Karpas-422 (cell line): ENCODE data around the gene PIEZO1. TPM values are rescaled to one million over a fixed set of nuclear protein-coding genes. Genes with fewer than 3 reads are reported as not detected.

Source experiments
- DNase-seq: peaks from one replicate; pipeline ENCODE4 v3.0.0-alpha.2; 2015
- H2AFZ ChIP-seq: fragments of 200-600 bp; sonication (generic); 2 replicates; pipeline ENCODE4 v1.6.1; 2014; ENCODE audit warnings: antibody characterized with exemption, low read length, mixed read lengths
- H3K27ac ChIP-seq: fragments of 200-600 bp; sonication (generic); 2 replicates; pipeline ENCODE4 v1.5.1; 2014; ENCODE audit warnings: mild to moderate bottlenecking, low read length, moderate library complexity
- H3K27me3 ChIP-seq: fragments of 200-600 bp; sonication (generic); 2 replicates; pipeline ENCODE4 v1.6.1; 2014; ENCODE audit warnings: low read length, mixed read lengths
- H3K36me3 ChIP-seq: fragments of 200-600 bp; sonication (generic); 2 replicates; pipeline ENCODE4 v1.6.1; 2014; ENCODE audit warnings: low read length, mixed read lengths; ENCODE audit not compliant: insufficient read depth
- H3K4me1 ChIP-seq: fragments of 200-600 bp; sonication (generic); 2 replicates; pipeline ENCODE4 v1.6.1; 2014; ENCODE audit warnings: mild to moderate bottlenecking, low read length, mixed read lengths
- H3K4me2 ChIP-seq: fragments of 200-600 bp; sonication (generic); 2 replicates; pipeline ENCODE4 v1.6.1; 2014; ENCODE audit warnings: low read length, low read depth, mild to moderate bottlenecking; ENCODE audit not compliant: poor library complexity, severe bottlenecking
- H3K4me3 ChIP-seq: fragments of 200-600 bp; sonication (generic); 2 replicates; pipeline ENCODE4 v1.5.1; 2014; ENCODE audit warnings: mild to moderate bottlenecking, antibody characterized with exemption, low read length, mixed read lengths
- H3K79me2 ChIP-seq: fragments of 200-600 bp; sonication (generic); 2 replicates; pipeline ENCODE4 v1.6.1; 2014; ENCODE audit warnings: mild to moderate bottlenecking, low read length, mixed read lengths
- H3K9ac ChIP-seq: fragments of 200-600 bp; sonication (generic); 2 replicates; pipeline ENCODE4 v1.6.0; 2014; ENCODE audit warnings: low read length
- H3K9me2 ChIP-seq: fragments of 200-600 bp; sonication (generic), shearing (Covaris generic); replicated peaks from 2 replicates; pipeline ENCODE4 v1.6.0; 2014; ENCODE audit warnings: mild to moderate bottlenecking, low read length, moderate library complexity; ENCODE audit not compliant: insufficient read depth
- H3K9me3 ChIP-seq: fragments of 300-700, 200-600 bp; sonication (generic); 2 replicates; pipeline ENCODE4 v1.6.1; 2014; ENCODE audit warnings: low read length, mixed read lengths
- H4K20me1 ChIP-seq: fragments of 200-600 bp; sonication (generic); 2 replicates; pipeline ENCODE4 v1.6.1; 2014; ENCODE audit warnings: mild to moderate bottlenecking, antibody characterized with exemption, low read length, low read depth; ENCODE audit not compliant: insufficient read depth
- total RNA-seq: library from RNA; depleted of rRNA; stranded (reverse); fragments of >200 nt; shearing (Covaris generic); gene quantifications from 2 replicates; pipeline ENCODE4 v1.2.3, GENCODE V29; 2014; ENCODE audit warnings: low replicate concordance

PIEZO1 gene
- total RNA-seq, 1 experiment from 2014 or later, result 1.8 TPM

- Histone ChIP-seq H3K27me3 (no peaks in the 10 kb centered on the region), H2AFZ (no peak overlapping the region), H3K4me1 (0 out of 2 replicates have a peak, but pooled peaks cover 5% of the 10 kb centered on the region), H3K9ac (no peak overlapping the region), H3K9me3 (no peaks in the 10 kb centered on the region), H3K4me3 (no peak overlapping the region), H3K4me2 (no peak overlapping the region), H3K9me2 (no peaks in the 10 kb centered on the region), H3K36me3 (no peaks in the 10 kb centered on the region), H3K79me2 (no peaks in the 10 kb centered on the region), H4K20me1 (no peaks in the 10 kb centered on the region), H3K27ac (no peak overlapping the region)
- peak; percentile 72 for DNase-seq
These were observed 29.9 kb downstream of the PIEZO1 start for GRCh38 chr16:88754912-88755744.

DNA sequence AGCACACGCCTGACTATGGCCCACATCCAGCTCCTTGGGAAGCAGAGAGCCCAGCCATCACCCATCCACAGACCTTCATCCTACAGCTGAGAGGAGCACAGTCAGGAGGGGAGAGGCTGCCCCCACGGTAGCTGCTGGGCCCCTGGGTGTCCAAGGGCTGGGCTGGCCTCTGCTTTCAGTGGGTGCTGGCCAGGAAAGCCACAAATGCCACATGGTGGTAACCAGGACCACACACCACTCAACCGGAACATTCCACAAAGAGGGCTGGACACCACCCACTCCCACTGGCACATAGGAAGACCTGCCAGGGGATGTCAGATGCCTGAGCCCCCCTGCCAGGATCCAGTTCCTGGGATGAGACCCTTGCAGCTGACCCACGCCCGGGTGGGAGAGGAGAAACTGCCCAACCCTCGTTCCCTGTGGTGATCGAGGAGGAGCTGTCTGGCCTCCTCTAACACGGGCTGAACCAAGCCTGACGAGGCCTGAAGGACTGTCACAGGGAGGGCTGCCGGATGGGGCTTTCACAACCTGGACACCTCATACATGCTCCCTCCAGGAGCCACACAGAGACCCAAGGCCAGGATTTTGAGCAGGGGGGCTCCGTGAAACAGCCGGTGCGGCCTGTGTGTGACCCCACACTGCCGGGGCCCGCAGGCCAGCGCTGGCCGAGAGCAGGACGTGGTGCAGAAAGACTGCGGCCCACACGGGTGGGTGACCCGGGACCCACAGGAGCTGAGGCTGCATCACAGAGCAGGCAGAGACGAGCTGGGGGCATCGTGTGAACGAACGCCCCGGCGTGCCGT, 30.7 kb downstream of the PIEZO1 start:
- 0 out of 2 replicates have a peak, but pooled peaks cover 2% of the 10 kb centered on the region for H3K4me1 ChIP-seq
- H2AFZ ChIP-seq, result no peak overlapping the region
- no peak overlapping the region for H3K4me3 ChIP-seq
- no peaks in the 10 kb centered on the region for H3K9me3 ChIP-seq
- H3K4me2 ChIP-seq, result no peak overlapping the region
- H3K79me2 ChIP-seq, result no peaks in the 10 kb centered on the region
- no peak for DNase-seq
- H3K9ac ChIP-seq, result no peak overlapping the region
- H3K9me2 ChIP-seq, result no peaks in the 10 kb centered on the region
- H4K20me1 ChIP-seq, result no peaks in the 10 kb centered on the region
- H3K36me3 ChIP-seq, result no peaks in the 10 kb centered on the region
- H3K27me3 ChIP-seq, result no peaks in the 10 kb centered on the region
- H3K27ac ChIP-seq, result no peak overlapping the region

GRCh38 chr16:88753602-88754001, 31.4 kb downstream of the PIEZO1 start:
- Histone ChIP-seq H3K9me2 (no peaks in the 10 kb centered on the region), H3K9ac (no peak overlapping the region), H3K27me3 (no peaks in the 10 kb centered on the region), H3K4me1 (no peaks in the 10 kb centered on the region), H3K9me3 (no peaks in the 10 kb centered on the region), H4K20me1 (no peaks in the 10 kb centered on the region), H2AFZ (no peak overlapping the region), H3K4me2 (no peak overlapping the region), H3K27ac (no peak overlapping the region), H3K36me3 (no peaks in the 10 kb centered on the region), H3K4me3 (no peak overlapping the region), H3K79me2 (no peaks in the 10 kb centered on the region)
- DNase-seq, result no peak

GRCh38 chr16:88753191-88753590, 31.8 kb downstream of the PIEZO1 start:
- Histone ChIP-seq H3K4me2 (no peak overlapping the region), H4K20me1 (no peaks in the 10 kb centered on the region), H2AFZ (no peak overlapping the region), H3K36me3 (no peaks in the 10 kb centered on the region), H3K27ac (no peak overlapping the region), H3K79me2 (no peaks in the 10 kb centered on the region), H3K9ac (no peak overlapping the region), H3K27me3 (no peaks in the 10 kb centered on the region), H3K9me2 (no peaks in the 10 kb centered on the region), H3K4me3 (no peak overlapping the region), H3K4me1 (no peaks in the 10 kb centered on the region), H3K9me3 (no peaks in the 10 kb centered on the region)
- DNase-seq, result no peak

DNA sequence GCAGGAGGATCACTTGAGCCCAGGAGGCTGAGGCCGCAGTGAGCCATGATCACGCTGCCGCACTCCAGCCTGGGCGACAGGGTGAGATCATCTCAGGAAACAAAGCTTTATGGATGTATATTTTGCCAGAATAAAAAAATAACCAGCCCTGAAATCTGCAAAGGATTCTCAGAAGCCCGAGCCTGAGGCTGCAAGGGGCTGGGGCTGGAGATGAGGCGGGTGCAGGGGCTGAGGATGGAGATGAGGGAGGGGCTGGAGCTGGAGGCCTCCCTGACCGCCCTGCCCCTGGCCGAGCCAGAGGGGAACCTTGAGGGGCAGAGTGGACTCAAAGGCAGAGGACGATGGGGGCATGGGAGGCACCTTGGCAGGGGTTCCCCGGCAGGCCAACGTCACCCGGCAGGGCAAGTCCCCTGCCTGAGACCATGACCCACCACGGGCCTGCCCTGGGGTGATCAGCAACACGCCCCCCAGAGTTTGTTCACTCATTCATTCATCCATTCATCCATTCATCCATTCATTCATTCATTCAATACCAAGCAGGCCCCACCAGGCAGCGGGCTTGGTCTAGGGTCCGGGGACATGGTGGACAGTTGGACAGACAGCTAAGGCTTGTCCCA, 32.5 kb downstream of the PIEZO1 start:
- no peaks in the 10 kb centered on the region for H3K36me3 ChIP-seq
- H4K20me1 ChIP-seq, result no peaks in the 10 kb centered on the region
- H3K79me2 ChIP-seq, result no peaks in the 10 kb centered on the region
- H3K4me3 ChIP-seq, result no peak overlapping the region
- H3K9me2 ChIP-seq, result no peaks in the 10 kb centered on the region
- no peak for DNase-seq
- no peaks in the 10 kb centered on the region for H3K27me3 ChIP-seq
- H2AFZ ChIP-seq, result no peak overlapping the region
- no peak overlapping the region for H3K27ac ChIP-seq
- no peaks in the 10 kb centered on the region for H3K9me3 ChIP-seq
- H3K9ac ChIP-seq, result no peak overlapping the region
- no peaks in the 10 kb centered on the region for H3K4me1 ChIP-seq
- H3K4me2 ChIP-seq, result no peak overlapping the region

- no peak overlapping the region for H2AFZ ChIP-seq
- H3K36me3 ChIP-seq, result no peaks in the 10 kb centered on the region
- H3K4me1 ChIP-seq, result peaks cover 4% of the 10 kb centered on the region
- H3K9me2 ChIP-seq, result no peaks in the 10 kb centered on the region
- no peaks in the 10 kb centered on the region for H3K79me2 ChIP-seq
- H3K27me3 ChIP-seq, result no peaks in the 10 kb centered on the region
- H3K9ac ChIP-seq, result no peak overlapping the region
- DNase-seq, result no peak
- no peaks in the 10 kb centered on the region for H3K9me3 ChIP-seq
- no peak overlapping the region for H3K27ac ChIP-seq
- no peak overlapping the region for H3K4me2 ChIP-seq
- no peaks in the 10 kb centered on the region for H4K20me1 ChIP-seq
- H3K4me3 ChIP-seq, result no peak overlapping the region
These were observed 34.2 kb downstream of the PIEZO1 start for GRCh38 chr16:88750854-88751253.

DNA sequence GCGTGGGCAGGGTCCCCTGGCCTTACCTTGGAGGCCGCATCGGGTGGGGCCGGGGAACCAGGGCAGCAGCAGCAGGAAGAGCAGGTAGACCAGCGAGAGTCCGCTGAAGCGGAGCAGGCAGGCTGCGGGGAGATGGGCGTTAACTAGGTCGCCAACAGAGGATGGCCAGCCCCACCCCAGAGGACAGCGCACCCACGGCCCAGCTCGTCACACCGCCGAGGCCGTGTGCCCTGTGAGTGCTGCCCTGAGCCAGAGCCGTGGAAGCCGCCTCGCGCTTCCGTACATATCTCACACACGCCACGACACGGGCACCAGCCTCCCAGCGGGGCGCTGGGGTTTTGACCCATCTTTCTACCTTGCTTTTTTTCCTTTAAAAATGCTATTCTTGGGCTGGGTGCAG, 35.7 kb downstream of the PIEZO1 start:
- Histone ChIP-seq H3K4me1 (peaks cover 17% of the 10 kb centered on the region), H2AFZ (no peak overlapping the region), H3K27ac (no peak overlapping the region), H3K4me2 (no peak overlapping the region), H3K9me3 (no peaks in the 10 kb centered on the region), H3K9me2 (no peaks in the 10 kb centered on the region), H4K20me1 (no peaks in the 10 kb centered on the region), H3K9ac (no peak overlapping the region), H3K79me2 (no peaks in the 10 kb centered on the region), H3K27me3 (no peaks in the 10 kb centered on the region), H3K4me3 (no peak overlapping the region), H3K36me3 (no peaks in the 10 kb centered on the region)
- no peak for DNase-seq

DNA sequence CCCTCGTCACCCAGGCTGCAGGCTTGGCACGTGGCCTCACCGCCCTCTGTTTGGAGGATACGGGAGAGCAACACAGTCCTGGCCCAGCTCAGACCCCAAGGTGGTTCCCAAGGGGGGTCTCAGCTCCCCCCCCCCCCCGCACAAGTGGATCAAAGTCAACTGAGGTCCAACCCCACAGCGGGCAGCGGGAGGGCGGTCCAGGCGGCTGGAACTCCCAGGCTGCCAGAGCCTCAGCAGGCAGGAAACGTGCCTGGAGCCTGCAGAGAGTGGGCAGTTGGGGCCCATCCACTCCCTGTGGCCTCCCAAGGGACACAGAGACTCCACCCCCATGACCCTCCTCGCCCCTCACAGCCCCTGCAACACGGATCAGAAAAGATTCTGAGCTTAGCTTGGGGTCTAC, 36.7 kb downstream of the PIEZO1 start:
- Histone ChIP-seq H3K9me3 (no peaks in the 10 kb centered on the region), H3K4me1 (peaks cover 17% of the 10 kb centered on the region), H3K4me3 (no peak overlapping the region), H3K9ac (no peak overlapping the region), H3K27ac (no peak overlapping the region), H4K20me1 (no peaks in the 10 kb centered on the region; the same call in 1 of the 2 replicates), H3K27me3 (no peaks in the 10 kb centered on the region), H3K36me3 (no peaks in the 10 kb centered on the region), H3K4me2 (no peak overlapping the region), H2AFZ (no peak overlapping the region), H3K9me2 (no peaks in the 10 kb centered on the region), H3K79me2 (no peaks in the 10 kb centered on the region)
- DNase-seq, result no peak
